Activated CD4-positive, alpha-beta T cell treated with anti-CD3 and anti-CD28 coated beads for 1 hour (primary cell): ENCODE measurements around the gene PRPF40A.

ENCODE experiments used
- DNase-seq: peaks from one replicate; pipeline ENCODE4 v3.0.0-alpha.2; 2020

Gene PRPF40A

DNA sequence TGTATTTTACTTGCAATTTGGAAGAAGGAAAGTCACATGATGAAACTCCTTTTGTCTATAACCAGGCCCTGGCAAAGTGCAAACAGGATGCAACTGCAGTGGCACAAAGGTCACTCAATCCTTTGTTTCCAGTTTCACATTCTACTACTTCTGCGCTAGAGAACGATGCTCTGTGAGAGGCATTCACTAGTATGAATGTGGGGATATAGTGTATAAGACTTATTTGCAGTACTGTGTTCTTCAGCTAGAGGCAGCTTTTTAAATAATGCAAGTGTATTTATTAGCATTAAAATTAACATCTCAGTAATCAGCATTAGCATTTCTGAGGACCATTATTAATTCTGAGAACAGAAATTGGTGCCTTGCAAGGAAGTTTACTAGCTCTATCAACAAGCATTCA is 68.9 kb downstream of the PRPF40A start:
- no peak for DNase-seq

DNA sequence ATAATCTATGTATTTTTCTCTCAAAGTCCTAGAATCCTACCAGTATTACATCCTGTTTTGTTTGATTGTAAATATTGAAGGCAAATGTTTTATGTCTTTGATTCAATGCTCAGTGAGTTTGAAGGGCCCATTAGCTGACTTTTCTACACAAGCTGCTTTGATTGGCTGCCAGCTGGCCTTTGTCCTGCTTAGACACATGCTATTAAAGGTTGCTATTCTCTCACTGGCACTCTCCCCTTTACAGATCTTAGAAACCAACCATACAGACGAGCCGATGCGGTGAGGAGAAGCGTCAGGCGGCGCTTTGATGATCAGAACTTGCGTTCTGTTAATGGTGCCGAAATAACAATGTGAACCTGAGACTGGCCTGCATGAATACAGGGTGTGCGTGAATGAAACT is 69.7 kb downstream of the PRPF40A start:
- DNase-seq = no peak

DNA sequence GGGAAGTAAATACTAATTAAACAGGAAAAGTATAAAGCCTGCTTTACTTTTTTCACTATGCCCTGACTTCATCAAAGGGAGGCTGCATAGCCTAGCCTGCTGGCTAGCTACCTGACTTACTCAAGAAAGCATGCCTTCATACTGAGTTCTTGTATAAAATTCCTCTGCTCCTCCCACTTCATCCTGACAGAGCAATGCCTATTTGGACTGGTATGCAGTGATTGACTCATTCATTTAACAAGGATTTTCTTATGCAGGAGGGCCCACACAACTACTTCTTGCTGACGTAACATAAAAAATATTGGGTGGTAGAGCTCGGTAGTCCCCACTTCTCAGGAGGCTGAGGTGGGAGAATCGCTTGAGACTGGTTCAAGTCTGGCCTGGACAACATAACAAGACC is 70.5 kb downstream of the PRPF40A start:
- no peak for DNase-seq

DNA sequence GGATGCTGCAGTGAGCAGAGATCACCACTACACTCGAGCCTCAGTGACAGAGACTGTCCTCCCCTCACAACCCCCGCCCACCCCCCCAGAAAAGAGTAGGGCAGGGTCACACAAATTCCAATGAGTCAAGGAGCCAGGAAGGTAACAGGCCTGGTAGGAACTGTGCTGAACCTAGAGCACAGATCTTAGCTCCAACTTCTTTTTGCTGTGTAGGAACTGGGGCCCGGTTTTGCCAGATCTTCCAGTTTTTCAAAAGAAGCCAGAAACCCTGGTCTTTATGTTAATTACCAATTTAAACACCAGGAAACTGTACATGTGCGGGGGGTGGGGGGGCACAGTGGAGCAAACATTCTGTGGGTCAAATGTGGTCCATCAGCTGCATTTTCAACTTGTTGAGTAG is 71.0 kb downstream of the PRPF40A start:
- DNase-seq = no peak

DNA sequence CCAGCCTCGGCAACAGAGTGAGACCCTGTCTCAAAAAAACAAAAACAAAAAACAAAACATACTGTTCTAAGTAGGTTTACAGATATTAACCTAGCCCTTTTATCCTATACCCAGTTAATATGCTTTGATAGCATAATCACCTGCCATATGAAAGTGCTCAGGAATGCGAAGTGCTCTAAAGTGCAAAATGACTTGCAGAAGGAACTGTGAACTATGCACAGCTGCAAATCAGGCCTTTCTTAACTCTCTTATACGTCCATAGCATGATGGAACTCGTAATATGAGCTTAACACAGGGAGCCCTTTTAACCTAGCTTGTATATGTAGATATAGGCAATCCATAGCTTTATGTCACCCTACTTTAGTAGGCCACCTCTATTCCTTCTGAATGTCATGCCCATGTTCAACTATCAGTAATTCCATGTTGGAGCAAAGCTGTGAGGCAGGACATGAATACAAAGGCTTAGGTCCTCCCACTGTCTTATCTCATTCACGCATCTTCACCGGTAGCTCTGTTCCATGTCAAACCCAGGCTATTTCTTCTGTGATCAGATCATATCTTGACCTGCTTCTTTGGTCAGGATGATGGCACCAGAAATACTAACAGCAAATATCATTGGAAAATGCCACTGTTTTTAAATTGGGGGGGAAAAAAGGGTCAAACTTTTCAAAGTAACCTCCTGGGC is 72.9 kb downstream of the PRPF40A start:
- DNase-seq = no peak

DNA sequence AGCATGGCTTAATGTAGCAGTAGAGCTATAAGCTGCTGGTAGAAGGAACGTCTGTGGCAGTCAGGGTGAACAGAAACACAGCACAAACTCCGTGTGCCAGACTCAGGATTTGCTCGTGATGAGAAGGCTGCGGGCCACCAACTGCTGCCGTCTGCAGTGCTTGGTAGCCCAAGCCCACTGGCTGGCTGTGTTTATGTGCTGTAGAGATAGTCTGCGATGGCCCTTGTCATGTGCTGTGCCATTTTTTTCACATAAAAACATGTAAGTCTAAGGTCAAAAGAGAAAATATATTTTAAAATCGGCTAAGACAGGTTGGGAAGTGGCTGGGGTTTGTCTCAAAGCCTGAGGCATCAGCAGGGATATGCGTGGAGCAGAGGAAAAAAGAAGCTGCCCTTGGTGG is 78.7 kb downstream of the PRPF40A start:
- DNase-seq = no peak

DNA sequence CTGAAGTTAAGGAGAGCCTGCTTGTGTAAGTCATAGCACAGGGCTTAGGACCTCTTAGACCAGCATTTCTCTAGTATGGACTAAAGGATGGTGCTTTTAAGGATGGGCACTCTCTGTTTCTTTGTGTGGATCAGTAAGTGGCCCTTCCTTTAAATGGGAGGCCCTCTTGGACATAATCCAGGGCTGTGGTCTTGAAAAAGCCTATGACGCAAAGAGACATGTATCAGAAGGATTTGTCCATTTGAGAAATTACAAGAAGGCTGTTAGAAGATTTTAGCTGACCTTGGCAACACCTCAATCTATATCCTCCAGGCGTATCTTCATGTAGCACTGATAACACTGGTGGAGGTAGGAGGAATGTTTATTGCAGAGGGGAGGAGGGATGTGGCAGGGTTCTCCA is 79.2 kb downstream of the PRPF40A start:
- DNase-seq = no peak

DNA sequence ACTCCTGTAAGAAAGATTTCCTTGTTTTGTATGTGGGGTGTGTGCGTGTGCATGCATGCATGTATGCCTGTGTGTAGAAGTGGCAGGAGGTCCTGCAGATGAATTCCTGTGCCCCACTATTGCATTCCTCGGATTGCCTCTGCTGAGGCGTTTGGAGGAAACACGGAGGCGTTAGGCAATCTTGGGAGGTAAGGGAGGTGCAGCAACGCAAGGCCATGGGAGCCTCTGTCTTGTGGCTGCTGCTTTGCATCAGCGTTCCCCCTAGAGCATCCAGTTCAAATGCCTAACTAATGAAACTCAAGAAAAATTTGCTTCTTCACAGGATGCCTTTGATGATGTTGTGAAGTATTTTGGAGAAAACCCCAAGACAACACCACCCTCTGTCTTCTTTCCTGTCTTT is 80.0 kb downstream of the PRPF40A start:
- no peak for DNase-seq

DNA sequence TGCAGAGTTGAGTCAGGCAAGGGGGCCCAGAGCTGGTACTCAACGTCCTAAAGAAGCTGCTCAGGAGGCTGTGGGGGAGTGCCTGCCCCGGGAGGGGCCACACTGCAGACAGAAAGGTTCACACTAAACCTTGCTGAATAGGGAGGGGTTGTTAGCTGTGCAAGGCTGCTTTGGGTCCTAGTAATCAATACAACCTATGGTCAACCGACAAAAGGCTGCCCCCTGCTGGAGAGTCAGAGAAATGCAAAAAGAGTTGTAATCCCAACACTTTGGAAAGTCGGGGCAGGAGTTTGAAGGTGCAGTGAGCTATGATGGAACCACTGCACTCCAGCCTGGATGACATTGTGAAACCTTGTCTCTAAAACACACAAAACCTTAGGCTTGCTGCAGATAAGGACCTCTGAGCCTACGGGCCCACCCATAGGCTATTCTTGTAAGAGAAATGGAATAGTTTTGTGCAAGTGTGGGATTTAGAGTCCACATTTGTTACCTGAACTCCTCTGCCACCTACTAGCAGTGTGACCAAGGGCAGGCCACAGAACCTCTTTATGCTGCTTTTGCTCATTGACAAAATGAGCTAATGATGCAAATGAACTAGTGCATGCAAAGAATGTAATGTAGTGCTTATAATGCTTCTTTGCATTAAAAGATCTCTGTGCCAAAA is 81.5 kb downstream of the PRPF40A start:
- peak; percentile 47 for DNase-seq

DNA sequence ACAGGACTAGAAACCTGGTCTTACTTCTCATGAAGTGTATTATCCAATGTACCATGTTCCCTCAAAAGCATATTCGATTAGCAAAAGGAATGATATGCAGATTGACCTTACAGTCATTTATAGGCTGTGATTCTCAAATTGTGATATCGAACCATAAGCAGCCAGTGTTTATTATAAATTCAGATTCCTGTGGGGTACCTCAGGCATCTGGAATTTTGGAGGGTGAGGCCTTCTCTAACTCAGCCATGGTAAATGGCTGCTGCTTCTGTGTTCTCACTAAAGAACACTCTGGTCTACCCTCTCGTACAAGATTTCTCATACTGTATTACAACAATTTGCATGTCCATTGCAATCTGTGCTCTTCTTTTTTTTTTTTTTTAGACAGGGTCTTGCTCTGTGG is 84.5 kb downstream of the PRPF40A start:
- DNase-seq = no peak

DNA sequence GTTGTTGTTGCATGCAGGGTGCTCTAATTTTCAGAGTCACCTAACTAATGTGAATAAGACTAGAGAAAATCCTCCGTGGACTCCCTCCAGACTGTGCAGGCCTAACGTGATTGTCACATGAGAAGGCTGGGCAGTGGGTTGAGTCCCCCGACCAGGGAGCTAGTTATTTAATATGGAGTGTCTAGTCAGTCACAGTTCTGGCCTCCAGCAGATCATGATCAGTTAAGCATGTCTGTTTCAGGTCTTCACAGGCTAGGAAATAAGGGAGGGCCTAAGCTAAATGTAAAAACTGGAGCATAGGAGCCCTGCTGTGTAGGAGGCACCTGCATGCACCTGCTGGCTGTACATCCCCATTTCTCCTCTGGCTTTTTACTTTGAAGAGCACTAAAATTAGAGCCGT is 86.8 kb downstream of the PRPF40A start:
- DNase-seq = no peak

DNA sequence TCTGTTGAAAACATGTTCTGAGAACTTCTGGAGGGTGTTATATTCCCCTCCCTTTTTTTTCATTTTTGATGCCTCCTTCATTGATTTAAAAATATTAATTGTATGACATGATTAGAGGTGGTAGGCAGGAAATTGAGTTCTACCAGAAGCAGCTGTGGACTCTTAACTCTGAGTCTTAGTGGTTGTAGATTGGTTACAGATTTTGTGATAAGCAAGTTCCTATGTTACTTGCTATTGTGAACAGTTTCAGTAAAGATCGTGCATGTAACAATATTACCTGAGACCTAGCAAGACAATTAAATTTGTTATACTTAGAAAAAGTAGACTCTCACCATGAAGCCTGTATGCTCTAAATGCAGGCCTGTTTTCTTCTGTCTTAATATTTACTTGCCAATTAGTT is 88.1 kb downstream of the PRPF40A start:
- no peak for DNase-seq

DNA sequence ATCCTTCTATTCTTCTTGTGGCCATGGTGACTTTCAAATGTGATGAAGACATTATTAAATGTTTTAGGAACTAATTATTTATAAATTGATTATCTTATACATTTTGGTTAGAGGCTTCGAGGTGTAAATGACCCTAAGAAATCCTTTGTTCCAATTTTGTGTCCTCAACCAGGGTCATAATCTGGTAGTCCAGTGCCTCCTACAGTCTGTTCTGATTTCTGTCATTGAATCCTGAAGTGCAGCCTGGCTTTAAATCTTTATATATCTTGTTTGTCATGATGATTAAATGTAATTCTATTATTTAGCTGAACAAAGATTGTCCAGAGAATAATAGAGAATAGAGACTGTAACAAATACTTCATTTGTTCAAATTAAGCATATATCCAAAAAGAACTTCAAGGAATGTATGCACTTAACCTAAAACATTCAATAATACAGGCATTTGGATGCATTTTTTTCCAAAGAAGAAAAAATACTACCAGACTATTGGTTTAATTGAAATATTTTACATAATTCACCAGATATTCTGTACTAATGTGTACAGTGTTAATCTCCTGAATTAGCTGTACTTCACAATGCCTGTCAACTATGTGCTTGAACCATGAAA is 89.8 kb downstream of the PRPF40A start:
- DNase-seq = no peak

DNA sequence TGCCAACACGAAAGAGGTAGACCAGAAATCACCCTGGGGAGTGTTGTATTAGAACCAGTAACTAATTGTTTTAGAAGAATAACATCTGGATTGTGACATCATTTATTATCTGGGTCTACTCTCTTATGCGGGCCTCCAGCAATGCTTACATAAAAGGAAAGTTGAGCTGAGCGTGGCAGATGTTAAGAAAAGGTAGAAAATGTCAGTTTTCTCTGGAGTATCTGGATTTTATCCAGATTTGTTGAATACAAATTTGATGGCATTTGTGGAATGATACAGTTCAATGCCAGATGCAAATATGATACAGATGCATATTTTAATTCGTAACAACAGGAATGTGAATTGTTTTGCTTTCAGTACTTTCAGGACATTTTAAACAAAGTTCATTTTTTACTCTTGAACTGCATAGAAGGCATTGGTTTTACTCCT is 90.3 kb downstream of the PRPF40A start:
- DNase-seq = no peak

DNA sequence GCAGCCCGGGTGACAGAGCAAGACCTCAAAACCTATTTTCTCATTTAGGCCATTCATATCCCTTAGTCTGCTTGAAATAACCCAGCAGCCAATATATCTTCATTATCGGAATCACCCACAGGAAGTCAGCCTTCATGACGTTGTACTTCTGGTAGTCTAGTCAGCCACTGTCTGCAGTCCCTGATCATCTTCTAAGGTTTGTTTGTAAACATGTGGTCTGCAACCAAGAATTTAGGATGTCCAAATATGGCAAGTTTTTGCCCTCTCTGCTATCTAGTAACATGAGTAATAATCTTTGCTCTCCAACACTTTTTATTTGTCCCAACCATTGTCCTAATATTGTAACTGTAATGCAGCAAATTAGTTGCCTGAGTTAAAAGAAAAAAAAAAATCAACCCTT is 92.5 kb downstream of the PRPF40A start:
- DNase-seq = no peak

DNA sequence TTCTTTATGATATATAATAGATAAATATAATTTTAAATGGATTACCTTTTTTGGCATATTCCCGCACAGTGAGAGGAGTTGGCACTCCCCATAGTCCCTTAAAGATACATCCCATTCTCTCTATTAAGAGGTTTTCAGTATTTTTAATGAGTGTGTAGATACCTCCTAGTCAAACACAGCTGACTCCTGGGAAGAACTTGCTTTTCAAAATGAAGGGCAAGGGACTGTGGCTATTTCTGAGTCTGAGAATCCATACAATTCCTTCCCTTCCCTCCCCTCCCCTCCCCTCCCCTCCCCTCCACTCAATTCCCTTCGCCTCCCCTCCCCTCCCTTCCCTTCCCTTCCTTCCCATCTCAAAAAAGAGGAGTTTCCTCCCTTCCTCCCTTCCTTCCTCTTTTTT is 93.5 kb downstream of the PRPF40A start:
- DNase-seq = no peak

DNA sequence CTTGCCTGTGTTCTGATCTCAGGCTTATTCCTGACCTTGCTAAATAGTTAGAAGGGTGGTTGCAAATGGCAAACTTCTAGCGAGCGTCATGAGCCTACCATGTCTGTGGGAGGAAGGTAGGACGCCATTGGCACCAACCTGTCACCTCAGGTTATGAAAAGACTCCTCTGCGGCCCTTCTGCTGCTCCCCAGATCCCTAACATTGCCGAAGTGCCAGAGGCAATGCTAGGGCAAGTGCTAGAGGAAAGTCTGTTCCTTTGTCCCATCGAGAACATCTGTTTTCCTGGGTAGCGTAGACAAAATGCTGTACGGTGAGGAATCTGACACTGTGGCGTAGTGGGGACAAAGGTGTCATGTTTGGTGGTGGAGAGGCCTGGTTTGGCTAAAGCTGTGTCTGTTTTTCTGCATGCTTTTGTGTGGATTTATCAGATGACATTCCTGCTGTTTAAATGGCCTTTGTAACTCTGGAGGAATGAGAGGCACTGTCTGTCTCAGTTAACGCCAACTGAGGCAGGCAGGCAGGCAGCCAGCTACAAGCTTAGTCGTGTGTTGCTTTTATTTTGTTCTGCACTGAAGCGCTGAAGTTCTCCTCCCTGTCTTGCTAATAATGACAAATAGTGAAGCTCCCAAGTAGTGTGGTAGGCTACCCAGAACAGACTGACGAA is 94.1 kb downstream of the PRPF40A start:
- DNase-seq = no peak

DNA sequence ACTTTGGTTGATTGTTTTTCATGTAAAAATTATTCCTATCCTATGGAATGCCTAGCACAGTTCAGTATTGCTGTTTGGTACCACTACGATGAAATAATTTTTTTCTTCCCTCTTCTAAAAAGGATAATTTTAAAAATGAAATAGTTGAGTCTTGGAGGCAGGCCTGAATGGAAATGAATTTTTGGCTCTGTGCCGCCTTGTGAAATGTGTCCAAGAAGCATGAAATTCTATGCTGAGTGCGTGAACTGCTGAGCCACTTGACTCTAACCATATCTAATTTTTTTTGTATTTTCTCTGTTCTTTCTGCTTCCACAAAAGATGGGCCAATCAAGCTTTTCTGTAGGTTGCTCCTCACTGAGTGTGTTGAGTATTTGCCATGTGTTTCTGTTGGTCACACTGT is 95.0 kb downstream of the PRPF40A start:
- no peak for DNase-seq

DNA sequence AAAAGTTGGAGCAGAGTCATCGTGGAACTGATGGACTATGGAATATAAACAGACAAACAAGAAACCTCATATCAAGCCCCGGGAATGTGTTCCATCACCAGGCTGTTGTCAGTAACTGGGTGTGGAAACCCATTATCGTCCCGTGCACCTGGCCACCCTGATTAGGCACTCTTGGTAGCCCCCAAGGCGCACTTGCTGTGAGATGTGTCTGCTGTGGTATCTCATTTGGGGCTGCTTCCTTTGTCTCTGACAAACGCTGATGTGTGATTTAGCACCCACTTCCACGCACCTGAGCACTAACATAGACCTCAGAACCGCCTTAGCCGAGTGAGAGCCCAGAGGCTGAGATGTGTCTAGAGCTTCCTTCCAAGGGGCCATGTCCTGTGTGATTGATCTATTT is 96.3 kb downstream of the PRPF40A start:
- no peak for DNase-seq

DNA sequence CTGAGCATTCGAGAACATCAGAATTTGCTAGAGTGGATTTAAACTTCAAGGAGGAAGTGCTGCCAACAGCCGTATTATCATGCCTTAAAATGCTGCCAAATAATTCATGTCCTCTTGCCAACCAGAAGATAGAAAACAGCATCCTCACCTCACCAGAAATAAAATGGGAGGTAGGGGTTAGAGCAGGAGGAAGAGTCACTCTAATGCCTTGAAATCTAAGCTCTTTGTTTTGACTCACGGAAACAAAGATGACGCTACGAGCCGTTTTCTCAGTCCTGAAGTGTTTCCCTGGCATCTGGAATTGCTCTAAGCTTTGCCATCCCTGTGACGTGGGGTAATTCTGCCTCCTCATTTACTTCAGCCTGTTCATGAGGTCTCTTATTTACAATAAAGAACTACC is 97.1 kb downstream of the PRPF40A start:
- DNase-seq = no peak

DNA sequence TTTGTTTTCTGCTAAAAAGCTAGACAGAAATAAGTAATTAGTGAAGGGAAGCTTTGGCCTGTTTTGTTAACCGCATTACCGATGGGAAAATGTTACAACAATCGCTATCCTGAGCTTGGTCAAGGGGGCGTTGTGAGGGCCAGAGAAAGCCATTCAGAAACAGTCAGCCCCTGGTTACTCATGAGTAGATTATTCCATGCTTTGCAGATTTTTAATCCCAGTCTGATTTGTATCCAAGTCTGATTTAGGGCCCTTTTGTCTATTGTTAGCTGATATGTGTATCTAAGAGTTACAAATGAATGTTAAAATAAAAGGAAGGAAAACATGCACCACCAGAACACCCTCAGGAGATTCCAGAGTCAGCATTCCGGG is 99.1 kb downstream of the PRPF40A start:
- DNase-seq = no peak

DNA sequence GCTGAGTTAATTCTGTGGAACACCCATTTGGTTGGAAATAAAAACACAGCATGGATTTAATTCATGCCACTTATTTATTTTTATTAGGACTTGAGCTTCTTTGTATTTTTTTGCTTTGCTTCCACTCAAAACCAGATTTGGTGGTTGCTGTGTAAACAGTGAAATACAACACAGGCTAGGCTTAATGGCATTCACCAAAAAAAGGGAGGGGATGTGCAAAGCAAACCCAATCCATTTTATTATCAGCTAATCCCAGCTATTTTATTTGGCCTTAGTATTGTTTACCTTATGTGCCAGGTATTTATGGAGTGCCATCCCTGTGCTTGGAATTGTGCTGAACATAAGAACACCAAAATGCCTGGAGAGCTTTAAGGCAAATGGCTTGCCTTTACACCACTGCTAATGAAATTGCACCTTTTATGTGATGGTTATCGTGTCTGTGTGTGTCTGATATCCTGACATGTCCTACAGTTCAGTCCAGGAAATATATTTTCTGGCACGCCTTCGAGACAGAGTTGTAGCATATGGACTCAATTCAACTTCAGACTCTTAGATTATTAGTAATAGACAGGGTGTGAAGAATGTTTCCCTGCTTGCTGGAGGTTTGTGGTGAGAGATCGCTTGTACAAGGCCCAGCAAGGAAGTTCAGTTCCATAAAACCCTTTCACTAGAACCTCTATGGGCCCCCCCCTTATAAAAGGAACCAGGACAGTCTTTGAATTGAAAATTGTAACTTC is 99.6 kb downstream of the PRPF40A start:
- no peak for DNase-seq

DNA sequence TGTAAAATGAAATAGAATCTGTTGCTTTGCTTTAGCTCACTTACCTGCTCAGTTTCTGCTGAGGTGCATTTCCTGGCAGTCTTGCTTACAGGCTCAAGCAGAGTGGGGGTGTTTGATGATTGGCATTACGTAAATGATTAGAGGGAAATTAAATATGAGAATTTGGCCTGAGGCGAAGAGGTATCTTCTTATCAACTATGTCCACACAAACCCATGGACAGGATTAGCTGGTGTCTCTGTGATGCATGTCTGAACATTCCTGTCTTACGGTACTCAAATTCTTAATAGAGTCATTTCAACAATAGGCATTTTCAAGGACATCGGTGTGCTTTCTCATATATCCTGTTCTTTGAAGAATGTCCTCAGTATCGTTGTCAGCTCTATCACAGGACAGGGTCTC is 102.1 kb downstream of the PRPF40A start:
- DNase-seq = no peak
